Left forelimb (tissue), 1 donor: ENCODE data around the gene CHGA.

Experiments
- DNase-seq: peaks from one replicate; pipeline ENCODE4 v3.0.0-alpha.2; 2018; ENCODE audit warnings: low spot score

CHGA gene

GRCh38 chr14:92961567-92961855 lies 38.6 kb downstream of the CHGA start:
- DNase-seq = no peak

- DNase-seq = no peak
Observed at GRCh38 chr14:92962031-92962830, 39.3 kb downstream of the CHGA start.

- no peak for DNase-seq
Observed at GRCh38 chr14:92962831-92963095, 39.8 kb downstream of the CHGA start.

GRCh38 chr14:92963301-92964123 lies 40.6 kb downstream of the CHGA start:
- DNase-seq = no peak

- no peak for DNase-seq
Observed at GRCh38 chr14:92964124-92965109, 41.5 kb downstream of the CHGA start.

GRCh38 chr14:92965281-92965680 lies 42.3 kb downstream of the CHGA start:
- DNase-seq = no peak

- DNase-seq = no peak
Observed at GRCh38 chr14:92967346-92967926, 44.5 kb downstream of the CHGA start.

- no peak for DNase-seq
Observed at GRCh38 chr14:92968291-92969020, 45.5 kb downstream of the CHGA start.

- no peak for DNase-seq
Observed at GRCh38 chr14:92969430-92969829, 46.5 kb downstream of the CHGA start.

- no peak for DNase-seq
Observed at GRCh38 chr14:92969871-92970270, 46.9 kb downstream of the CHGA start.

GRCh38 chr14:92970271-92970670 lies 47.3 kb downstream of the CHGA start:
- no peak for DNase-seq

GRCh38 chr14:92971601-92972180 lies 48.7 kb downstream of the CHGA start:
- no peak for DNase-seq

- no peak for DNase-seq
Observed at GRCh38 chr14:92973261-92973797, 50.4 kb downstream of the CHGA start.

- DNase-seq = no peak
Observed at GRCh38 chr14:92973798-92974372, 50.9 kb downstream of the CHGA start.

GRCh38 chr14:92974541-92975345 lies 51.8 kb downstream of the CHGA start:
- no peak for DNase-seq

- no peak for DNase-seq
Observed at GRCh38 chr14:92976268-92976667, 53.3 kb downstream of the CHGA start.

GRCh38 chr14:92978229-92979021 lies 55.5 kb downstream of the CHGA start:
- DNase-seq = no peak

GRCh38 chr14:92980866-92981265 lies 57.9 kb downstream of the CHGA start:
- DNase-seq = no peak

GRCh38 chr14:92981726-92982125 lies 58.8 kb downstream of the CHGA start:
- DNase-seq = no peak
